HepG2 (cell line): ENCODE measurements around the gene DDOST. TPM values are rescaled to one million over a fixed set of nuclear protein-coding genes. Genes with fewer than 3 reads are reported as not detected.

ENCODE experiments used
- ATAC-seq: fragments of 200-7000 bp; cut with Tn5 transposase; 3 replicates; pipeline ENCODE4 v1.9.1; 2020; ENCODE audit warnings: mild to moderate bottlenecking, moderate library complexity
- BruUV-seq: library from RNA; stranded (reverse); fragments of 400-500 nt; replicated peaks from 2 replicates; lab custom pipeline; 2021; lab: Mats Ljungman, UMichigan
- CTCF ChIA-PET: fragments of 300-600 bp; formaldehyde crosslinking; extraction: SDS; loops from one replicate; lab custom pipeline; 2021; ENCODE audit warnings: low total read pairs, inconsistent platforms, low intra/inter-chr PET ratio; lab: Yijun Ruan, JAX
- POLR2A ChIA-PET: fragments of 350-600 bp; sonication (Branson Sonifier 250); formaldehyde crosslinking; loops from one replicate; lab custom pipeline; 2020; ENCODE audit warnings: antibody characterized with exemption, inconsistent platforms; lab: Yijun Ruan, JAX
- DNase-seq: peaks from one replicate; pipeline ENCODE4 v3.0.0-alpha.2; 2015; ENCODE audit warnings: low spot score
- FAIRE-seq: peaks from 3 replicates; lab custom pipeline; 2011; peaks lifted over from hg19 to GRCh38; lab: Jason Lieb, UNC
- H2AFZ ChIP-seq: one replicate; pipeline ENCODE4 v1.6.1; 2011; ENCODE audit warnings: low read length, inconsistent platforms
- H3K27ac ChIP-seq: fragments of 300-600 bp; 3 replicates; pipeline ENCODE4 v1.8.0; 2011; ENCODE audit warnings: mixed run types, mild to moderate bottlenecking, mixed read lengths, low read length, inconsistent platforms; ENCODE audit not compliant: insufficient read depth; ENCODE audit errors: extremely low read length
- H3K27me3 ChIP-seq, 2 experiments: fragments of 200-600 bp in 1 of 2; 2 replicates in 1 of 2; 3 replicates in 1 of 2; pipeline versions ENCODE4 v1.6.0 to v1.8.0; 2011; ENCODE audit warnings: low read length in 2 of 2, mild to moderate bottlenecking in 2 of 2, moderate library complexity in 2 of 2, inconsistent platforms in 1 of 2; ENCODE audit not compliant: insufficient read depth in 2 of 2, control insufficient read depth in 1 of 2
- H3K36me3 ChIP-seq, 2 experiments: fragments of 200-600 bp in 1 of 2; replicated peaks in 1 of 2; 2 replicates in 1 of 2; 3 replicates in 1 of 2; pipeline versions ENCODE4 v1.5.1 to v1.8.0; 2011; ENCODE audit warnings: low read length in 2 of 2, inconsistent platforms in 1 of 2; ENCODE audit not compliant: insufficient read depth in 2 of 2, control insufficient read depth in 1 of 2
- H3K4me1 ChIP-seq: 2 replicates; pipeline ENCODE4 v1.5.1; 2012; ENCODE audit warnings: low read length, inconsistent platforms; ENCODE audit not compliant: insufficient read depth
- H3K4me2 ChIP-seq: 2 replicates; pipeline ENCODE4 v1.6.0; 2011; ENCODE audit warnings: low read depth, low read length, inconsistent platforms
- H3K4me3 ChIP-seq, 3 experiments: fragments of 200-600 bp in 1 of 3; sonication (generic), shearing (Covaris generic) in 1 of 3; replicated peaks in 1 of 3; 2 replicates each; pipeline ENCODE4 v1.5.1; 2011 to 2016; ENCODE audit warnings: low read length in 3 of 3, inconsistent platforms in 2 of 3, low read depth in 2 of 3, mild to moderate bottlenecking in 2 of 3, control low read depth in 1 of 3, mixed read lengths in 1 of 3; ENCODE audit not compliant: insufficient read depth in 1 of 3
- H3K79me2 ChIP-seq: one replicate; pipeline ENCODE4 v1.6.1; 2011; ENCODE audit warnings: low read length, inconsistent platforms; ENCODE audit not compliant: insufficient read depth
- H3K9ac ChIP-seq: 2 replicates; pipeline ENCODE4 v1.6.0; 2011; ENCODE audit warnings: mild to moderate bottlenecking, low read depth, low read length, inconsistent platforms; ENCODE audit not compliant: insufficient read depth
- H3K9me3 ChIP-seq: 2 replicates; pipeline ENCODE4 v1.5.1; 2012; ENCODE audit warnings: mild to moderate bottlenecking, low read length
- H4K20me1 ChIP-seq: 2 replicates; pipeline ENCODE4 v1.6.0; 2011; ENCODE audit warnings: inconsistent platforms, mild to moderate bottlenecking, low read length, moderate library complexity; ENCODE audit not compliant: insufficient read depth
- ATF7-NPFF ChIP-seq: sonication (generic); formaldehyde crosslinking; IDR thresholded peaks from 2 replicates; pipeline ENCODE4 v1.8.1; 2023; ENCODE audit warnings: mild to moderate bottlenecking, low read depth, missing genetic modification reagents, moderate library complexity
- DDIT3 ChIP-seq: sonication (generic); formaldehyde crosslinking; IDR thresholded peaks from 2 replicates; pipeline ENCODE4 v1.4.0; 2020; ENCODE audit warnings: mild to moderate bottlenecking, missing genetic modification reagents
- HES4 ChIP-seq: sonication (generic); formaldehyde crosslinking; IDR thresholded peaks from 2 replicates; pipeline ENCODE4 v1.9.0; 2021; ENCODE audit warnings: mild to moderate bottlenecking, missing genetic modification reagents, borderline replicate concordance
- HMGXB3 ChIP-seq: sonication (generic); formaldehyde crosslinking; IDR thresholded peaks from 2 replicates; pipeline ENCODE4 v1.4.0; 2020; ENCODE audit warnings: missing genetic modification reagents, borderline replicate concordance
- IKZF5 ChIP-seq: IDR thresholded peaks from 2 replicates; pipeline ENCODE4 v1.6.1; 2018; ENCODE audit warnings: missing genetic modification reagents, mild to moderate bottlenecking, missing compliant biosample characterization
- MED1 ChIP-seq: sonication (generic); formaldehyde crosslinking; IDR thresholded peaks from 2 replicates; pipeline ENCODE4 v1.4.0; 2020; ENCODE audit warnings: missing genetic modification reagents
- RFX1 ChIP-seq: fragments of 450-650 bp; IDR thresholded peaks from 2 replicates; pipeline ENCODE4 v1.6.1; 2017
- ZNF577 ChIP-seq: sonication (generic); formaldehyde crosslinking; IDR thresholded peaks from 2 replicates; pipeline ENCODE4 v1.4.0; 2020; ENCODE audit warnings: mild to moderate bottlenecking, low read depth, missing genetic modification reagents, borderline replicate concordance
- ZNF777 ChIP-seq: sonication (generic); formaldehyde crosslinking; IDR thresholded peaks from 2 replicates; pipeline ENCODE4 v1.4.0; 2020; ENCODE audit warnings: missing genetic modification reagents
- WGBS: methylation state at CpG from one replicate; pipeline ENCODE4 v1.1.6; 2017; ENCODE audit warnings: low lambda C conversion rate; 5-methylcytosine and 5-hydroxymethylcytosine counted together
- in situ Hi-C: cut with HindIII; loops from 2 replicates; pipeline ENCODE4 v1.10.0; 2017; ENCODE audit warnings: low pct_unique_long_range_greater_than_20kb; ENCODE audit not compliant: extremely low pct_ligation_motif_present
- intact Hi-C: fragments of 100-400 bp; cut with micrococcal nuclease; formaldehyde crosslinking; loops from one replicate; pipeline ENCODE4 v1.10.0; 2022; ENCODE audit not compliant: unreplicated experiment
- polyA plus RNA-seq, 8 experiments: library from polyadenylated mRNA; depleted of rRNA in 3 of 8; stranded (reverse) in 7 of 8; unstranded in 1 of 8; fragments of >200 nt; fragmentation: Illumina TruSeq in 4 of 8; extraction: Trizol in 4 of 8; gene quantifications; 2 replicates each; pipeline versions ENCODE4 v1.2.1 to v1.2.3, GENCODE V29; 2011 to 2016; ENCODE audit warnings: low read depth in 4 of 8, missing spikeins in 1 of 8, mixed read lengths in 1 of 8; ENCODE audit not compliant: insufficient read depth in 1 of 8
- total RNA-seq, 5 experiments: library from RNA; depleted of rRNA; stranded (reverse); fragments of >200 nt; fragmentation: Illumina TruSeq; extraction: Trizol; gene quantifications; 2 replicates each; pipeline ENCODE4 v1.2.3, GENCODE V29; 2016; ENCODE audit warnings: low read depth in 1 of 5
- TF ChIP-seq, protein P1 (sequence below): sonication (generic); formaldehyde crosslinking; IDR thresholded peaks from 2 replicates; pipeline ENCODE4 v1.5.0; 2020; ENCODE audit warnings: missing genetic modification reagents
- TF ChIP-seq, protein P2 (sequence below): IDR thresholded peaks from 2 replicates; pipeline ENCODE4 v1.6.1; 2016; ENCODE audit warnings: low read depth, control low read depth

The DDOST gene
- total and polyA plus RNA-seq, 2 of the 13 experiments (the other 11 are each of a cell fraction or from before 2014, with no cell fraction given), result 335 to 494 TPM

GRCh38 chr1:20624709-20625108, 36.5 kb downstream of the DDOST start:
- Histone ChIP-seq H3K79me2 (no peaks in the 10 kb centered on the region), H4K20me1 (no peaks in the 10 kb centered on the region), H3K4me2 (no peak overlapping the region)
- 5% methylated on average over 1 of the region's 1 CpG for WGBS
- no peak for TF ChIP-seq ZNF577 (CRISPR knock-in tag)
- TF ChIP-seq ZNF777 (CRISPR knock-in tag), result no peak
- TF ChIP-seq HMGXB3, result no peak
- TF ChIP-seq, protein P1, sequence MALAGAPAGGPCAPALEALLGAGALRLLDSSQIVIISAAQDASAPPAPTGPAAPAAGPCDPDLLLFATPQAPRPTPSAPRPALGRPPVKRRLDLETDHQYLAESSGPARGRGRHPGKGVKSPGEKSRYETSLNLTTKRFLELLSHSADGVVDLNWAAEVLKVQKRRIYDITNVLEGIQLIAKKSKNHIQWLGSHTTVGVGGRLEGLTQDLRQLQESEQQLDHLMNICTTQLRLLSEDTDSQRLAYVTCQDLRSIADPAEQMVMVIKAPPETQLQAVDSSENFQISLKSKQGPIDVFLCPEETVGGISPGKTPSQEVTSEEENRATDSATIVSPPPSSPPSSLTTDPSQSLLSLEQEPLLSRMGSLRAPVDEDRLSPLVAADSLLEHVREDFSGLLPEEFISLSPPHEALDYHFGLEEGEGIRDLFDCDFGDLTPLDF (CRISPR knock-in tag), result no peak
- TF ChIP-seq ATF7-NPFF (CRISPR knock-in tag), result no peak
- TF ChIP-seq, protein P2, sequence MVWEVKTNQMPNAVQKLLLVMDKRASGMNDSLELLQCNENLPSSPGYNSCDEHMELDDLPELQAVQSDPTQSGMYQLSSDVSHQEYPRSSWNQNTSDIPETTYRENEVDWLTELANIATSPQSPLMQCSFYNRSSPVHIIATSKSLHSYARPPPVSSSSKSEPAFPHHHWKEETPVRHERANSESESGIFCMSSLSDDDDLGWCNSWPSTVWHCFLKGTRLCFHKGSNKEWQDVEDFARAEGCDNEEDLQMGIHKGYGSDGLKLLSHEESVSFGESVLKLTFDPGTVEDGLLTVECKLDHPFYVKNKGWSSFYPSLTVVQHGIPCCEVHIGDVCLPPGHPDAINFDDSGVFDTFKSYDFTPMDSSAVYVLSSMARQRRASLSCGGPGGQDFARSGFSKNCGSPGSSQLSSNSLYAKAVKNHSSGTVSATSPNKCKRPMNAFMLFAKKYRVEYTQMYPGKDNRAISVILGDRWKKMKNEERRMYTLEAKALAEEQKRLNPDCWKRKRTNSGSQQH (CRISPR knock-in tag), result no peak
- no peak for TF ChIP-seq IKZF5
- no peak for TF ChIP-seq RFX1
- no peak for TF ChIP-seq MED1 (CRISPR knock-in tag)
- TF ChIP-seq DDIT3 (CRISPR knock-in tag), result no peak
- TF ChIP-seq HES4 (CRISPR knock-in tag), result no peak
- TF ChIP-seq, all 625 proteins: peak for 0
- ATAC-seq, result no peak
- in situ Hi-C loops (no loop called here), intact Hi-C loops (no loop called here)
- no peaks in the 10 kb centered on the region for H3K36me3 ChIP-seq
- BruUV-seq, result no TSS peak
- no peaks in the 10 kb centered on the region for H3K9me3 ChIP-seq
- H3K27me3 ChIP-seq, result no peaks in the 10 kb centered on the region
- FAIRE-seq, result no peak
- no peaks in the 10 kb centered on the region for H3K4me1 ChIP-seq
- CTCF ChIA-PET, result no interaction called here
- H2AFZ ChIP-seq, result no peak overlapping the region
- no peak overlapping the region for H3K4me3 ChIP-seq
- H3K9ac ChIP-seq, result no peak overlapping the region
- POLR2A ChIA-PET, result no interaction called here
- H3K27ac ChIP-seq, result no peak overlapping the region
- no peak for DNase-seq
